GM08714 (cell line): Measurements from ENCODE around the gene POU3F1.
"Not testable (repeated sequence)": the region's sequence is repeated elsewhere in the genome, so short reads cannot be mapped to it uniquely, and the experiment has no call there.

ENCODE experiments used
- H3K4me3 ChIP-seq: fragments of 200-500 bp; sonication (Bioruptor generic); 2 replicates; pipeline ENCODE4 v1.5.1; 2014; ENCODE audit warnings: mild to moderate bottlenecking, low read length, inconsistent platforms
- ZNF274 ChIP-seq: IDR thresholded peaks from 2 replicates; pipeline ENCODE4 v1.6.1; 2012; ENCODE audit warnings: mild to moderate bottlenecking, low read depth, low read length

POU3F1 gene

DNA sequence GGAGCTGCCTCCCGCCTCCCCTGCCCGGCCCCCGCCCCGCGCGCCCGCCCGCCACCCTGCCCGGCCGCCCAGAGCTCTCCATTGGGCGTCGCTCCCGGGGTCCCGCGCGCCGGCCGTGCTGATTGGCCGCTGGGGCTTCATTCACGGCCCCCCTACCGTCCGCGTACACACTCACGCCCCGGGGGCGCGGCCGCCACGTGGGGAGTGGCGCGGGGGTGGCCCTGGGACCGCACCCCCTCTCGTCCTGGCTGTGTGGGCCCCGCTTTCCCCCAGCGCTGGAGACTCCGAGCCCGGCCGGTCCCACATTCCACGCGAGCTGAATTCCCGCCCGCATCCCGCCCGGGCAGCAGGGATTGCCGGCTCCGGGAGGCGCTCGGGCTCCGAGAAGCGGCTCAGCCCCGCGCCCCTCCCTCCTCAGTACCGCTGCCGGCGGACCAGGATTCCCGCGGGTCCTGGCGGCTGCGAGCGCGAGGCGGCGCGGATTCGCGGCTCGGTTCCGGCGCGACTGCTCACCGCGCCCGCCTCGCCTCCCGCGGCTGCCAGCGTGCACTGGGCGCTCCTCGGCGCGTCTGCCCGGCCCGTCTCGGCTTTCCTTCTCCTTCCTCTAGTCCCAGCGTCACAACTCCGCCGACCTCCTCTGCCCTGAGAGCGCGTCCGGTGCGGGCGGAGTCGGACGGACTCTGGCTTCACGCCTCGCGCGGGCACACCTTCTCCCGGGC lies 450 bp upstream of the POU3F1 start:
- TF ChIP-seq ZNF274: no peak
- H3K4me3 ChIP-seq: peak overlapping the region; percentile 68

DNA sequence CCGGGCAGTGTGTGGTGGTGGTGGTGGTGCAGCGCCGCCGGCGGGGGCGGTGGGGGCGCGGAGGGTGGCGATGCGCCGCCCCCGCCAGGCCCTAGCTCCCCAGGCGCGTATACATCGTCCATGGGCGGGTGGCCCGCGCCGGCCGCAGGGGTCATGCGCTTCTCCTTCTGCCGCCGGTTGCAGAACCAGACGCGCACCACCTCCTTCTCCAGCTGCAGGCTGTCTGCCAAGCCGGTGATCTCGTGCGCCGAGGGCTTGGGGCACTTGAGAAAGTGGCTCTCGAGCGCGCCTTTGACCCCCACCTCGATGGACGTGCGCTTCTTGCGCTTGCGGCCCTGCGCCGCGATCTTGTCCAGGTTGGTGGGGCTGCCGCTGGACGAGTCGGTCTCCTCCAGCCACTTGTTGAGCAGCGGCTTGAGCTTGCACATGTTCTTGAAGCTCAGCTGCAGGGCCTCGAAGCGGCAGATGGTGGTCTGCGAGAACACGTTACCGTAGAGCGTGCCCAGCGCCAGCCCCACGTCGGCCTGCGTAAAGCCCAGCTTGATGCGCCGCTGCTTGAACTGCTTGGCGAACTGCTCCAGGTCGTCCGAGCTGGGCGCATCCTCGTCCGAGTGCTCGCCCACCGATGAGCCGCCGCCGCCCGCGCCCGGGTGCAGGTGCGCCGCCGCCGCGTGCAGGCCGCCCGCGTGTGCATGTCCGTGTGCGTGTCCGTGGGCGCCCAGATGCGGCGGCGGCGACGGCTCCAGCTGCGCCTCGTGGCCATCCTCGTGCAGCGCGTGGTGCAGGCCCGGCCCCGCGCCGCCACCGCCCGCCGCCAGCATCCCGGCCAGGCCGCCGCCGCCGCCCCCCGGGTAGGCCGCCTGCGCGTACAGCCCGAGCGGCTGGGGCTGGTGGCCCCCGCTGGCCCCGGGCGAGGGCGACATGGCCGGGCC lies 926 bp downstream of the POU3F1 start:
- peak overlapping the region; percentile 21; the same call in 1 of the 2 replicates for H3K4me3 ChIP-seq
- TF ChIP-seq ZNF274: no peak

- no peak for TF ChIP-seq ZNF274
- peak overlapping the region; percentile 51 for H3K4me3 ChIP-seq
Observed at GRCh38 chr1:38044221-38045215, 2.1 kb downstream of the POU3F1 start.

- no peak overlapping the region for H3K4me3 ChIP-seq
- TF ChIP-seq ZNF274: no peak
Observed at GRCh38 chr1:38043036-38043747, 3.4 kb downstream of the POU3F1 start.

DNA sequence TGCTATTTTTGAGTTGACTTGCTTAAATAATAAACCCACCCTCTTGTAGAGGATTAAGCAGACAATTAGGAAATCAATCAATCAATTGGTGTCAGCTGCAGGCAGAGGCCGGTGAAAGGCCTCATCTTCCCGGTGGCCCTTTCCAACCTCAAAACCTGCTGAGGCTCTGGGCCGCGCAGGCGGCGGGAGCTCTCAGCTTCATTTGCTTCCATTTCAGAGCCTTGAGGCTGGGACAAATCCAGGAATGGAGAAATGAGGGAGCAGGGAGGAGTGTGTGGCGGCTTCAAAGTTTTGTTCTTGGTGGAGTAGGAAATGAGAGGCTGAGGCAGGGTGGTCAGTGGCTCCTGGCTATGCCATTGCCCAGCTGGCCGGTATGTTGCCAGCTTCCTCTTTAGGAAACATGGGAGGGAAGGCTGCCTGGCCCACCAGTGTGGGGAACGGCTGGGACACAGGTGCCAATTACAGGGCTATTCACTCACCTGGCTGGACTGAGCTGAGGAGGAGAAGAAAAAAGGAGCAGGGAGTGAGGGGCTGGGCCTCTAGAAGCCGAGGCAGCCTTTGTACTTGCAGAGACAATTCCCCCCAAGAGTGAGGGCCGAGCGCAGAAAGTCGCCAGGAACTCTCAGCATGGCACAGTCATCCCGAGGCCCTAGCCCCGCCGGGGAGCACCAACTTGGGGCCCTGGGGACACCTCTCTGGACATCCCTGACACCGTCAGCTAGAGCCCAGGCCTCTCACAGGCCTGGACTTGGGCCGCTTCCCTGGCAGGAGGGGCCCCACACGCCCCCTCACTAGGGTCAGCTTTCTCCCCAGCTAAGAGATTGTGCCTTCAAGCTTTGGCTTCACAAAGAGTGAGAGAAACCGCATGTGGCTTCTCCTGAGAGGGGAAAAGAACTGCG lies 4.4 kb downstream of the POU3F1 start:
- TF ChIP-seq ZNF274: no peak
- no peak overlapping the region for H3K4me3 ChIP-seq

- H3K4me3 ChIP-seq: no peak overlapping the region
- TF ChIP-seq ZNF274: no peak
Observed at GRCh38 chr1:38039331-38040088, 7.1 kb downstream of the POU3F1 start.

GRCh38 chr1:38038861-38039260 lies 7.7 kb downstream of the POU3F1 start:
- no peak for TF ChIP-seq ZNF274
- H3K4me3 ChIP-seq: no peak overlapping the region

- TF ChIP-seq ZNF274: no peak
- H3K4me3 ChIP-seq: no peak overlapping the region
Observed at GRCh38 chr1:38037221-38037939, 9.2 kb downstream of the POU3F1 start.

- H3K4me3 ChIP-seq: no peak overlapping the region
- no peak for TF ChIP-seq ZNF274
Observed at GRCh38 chr1:38034871-38035270, 11.7 kb downstream of the POU3F1 start.

GRCh38 chr1:38032992-38033391 lies 13.6 kb downstream of the POU3F1 start:
- not testable (repeated sequence) for H3K4me3 ChIP-seq

DNA sequence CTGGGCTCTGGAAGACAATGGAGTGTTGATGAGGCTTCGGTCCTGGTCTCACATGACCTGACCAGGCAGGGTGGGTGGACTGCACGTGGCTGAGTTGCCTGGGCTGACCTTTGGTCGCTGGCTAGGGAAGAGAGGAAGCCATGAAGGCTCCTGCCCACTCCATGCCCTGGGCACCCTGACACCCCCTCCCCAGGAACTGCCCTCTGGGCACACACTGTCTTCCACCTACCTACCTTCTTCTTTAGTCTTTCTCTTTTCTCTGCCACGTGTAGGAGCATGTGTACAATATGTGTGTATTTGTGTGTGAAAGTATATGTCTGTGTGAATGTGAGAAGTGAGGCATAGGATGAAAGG lies 15.1 kb downstream of the POU3F1 start:
- H3K4me3 ChIP-seq: no peak overlapping the region
- no peak for TF ChIP-seq ZNF274
